ENCODE results near the gene NME2. TPM values are rescaled to one million over a fixed set of nuclear protein-coding genes. Genes with fewer than 3 reads are reported as not detected.
"Not testable (repeated sequence)": the region's sequence is repeated elsewhere in the genome, so short reads cannot be mapped to it uniquely, and the experiment has no call there.

Gene NME2
- 976 TPM for polyA plus RNA-seq (2012; ENCODE audit: low read depth, missing spikeins)

GRCh38 chr17:51166198-51166986 lies at the start of gene NME2:
Gene NME2 (plus strand): TSS chr17:51166411. CDS start chr17:51166831, 420 bp downstream.
- peak; percentile 86 for DNase-seq (ENCODE audit: insufficient read length, low spot score)
- peak; percentile 58 for TF ChIP-seq SPI1 (IDR thresholded peaks at IDR 0.05; ENCODE audit: low read depth, low read length)
- TF ChIP-seq POLR2A (IDR thresholded peaks at IDR 0.05; ENCODE audit: low read depth, low read length), result peak; percentile 68
- peak; percentile 49 for TF ChIP-seq POLR2AphosphoS5 (IDR thresholded peaks at IDR 0.05; ENCODE audit: low read depth, low read length)
- TF ChIP-seq TAF1 (IDR thresholded peaks at IDR 0.05; ENCODE audit: low read depth, low read length), result no peak
- peak; percentile 83 for FAIRE-seq

GRCh38 chr17:51118330-51119195 lies 47.6 kb upstream of the NME2 start:
- no peak for DNase-seq (ENCODE audit: insufficient read length, low spot score)
- TF ChIP-seq SPI1 (IDR thresholded peaks at IDR 0.05; ENCODE audit: low read depth, low read length) (no peak), POU2F2 (IDR thresholded peaks at IDR 0.05; ENCODE audit: low read depth, low read length) (no peak), POLR2AphosphoS5 (IDR thresholded peaks at IDR 0.05; ENCODE audit: low read depth, low read length) (no peak), POLR2A (IDR thresholded peaks at IDR 0.05; ENCODE audit: low read depth, low read length) (no peak), TAF1 (IDR thresholded peaks at IDR 0.05; ENCODE audit: low read depth, low read length) (no peak), PAX5 (IDR thresholded peaks at IDR 0.05; ENCODE audit: insufficient read depth, low read length, severe bottlenecking) (no peak)
- no peak for FAIRE-seq

- FAIRE-seq, result no peak
- no peak for TF ChIP-seq TAF1 (IDR thresholded peaks at IDR 0.05; ENCODE audit: low read depth, low read length)
- no peak for TF ChIP-seq PAX5 (IDR thresholded peaks at IDR 0.05; ENCODE audit: insufficient read depth, low read length, severe bottlenecking)
- no peak for TF ChIP-seq POLR2AphosphoS5 (IDR thresholded peaks at IDR 0.05; ENCODE audit: low read depth, low read length)
- no peak for TF ChIP-seq SPI1 (IDR thresholded peaks at IDR 0.05; ENCODE audit: low read depth, low read length)
- no peak for TF ChIP-seq POLR2A (IDR thresholded peaks at IDR 0.05; ENCODE audit: low read depth, low read length)
- TF ChIP-seq POU2F2 (IDR thresholded peaks at IDR 0.05; ENCODE audit: low read depth, low read length), result no peak
- no peak for DNase-seq (ENCODE audit: insufficient read length, low spot score)
Measured at GRCh38 chr17:51119415-51120356, 46.5 kb upstream of the NME2 start.

GRCh38 chr17:51120357-51120738 lies 45.9 kb upstream of the NME2 start:
- DNase-seq (ENCODE audit: insufficient read length, low spot score), result peak; percentile 44
- TF ChIP-seq PAX5 (IDR thresholded peaks at IDR 0.05; ENCODE audit: insufficient read depth, low read length, severe bottlenecking) (no peak), POU2F2 (IDR thresholded peaks at IDR 0.05; ENCODE audit: low read depth, low read length) (no peak), POLR2AphosphoS5 (IDR thresholded peaks at IDR 0.05; ENCODE audit: low read depth, low read length) (no peak), SPI1 (IDR thresholded peaks at IDR 0.05; ENCODE audit: low read depth, low read length) (no peak), POLR2A (IDR thresholded peaks at IDR 0.05; ENCODE audit: low read depth, low read length) (no peak), TAF1 (IDR thresholded peaks at IDR 0.05; ENCODE audit: low read depth, low read length) (no peak)
- no peak for FAIRE-seq

- no peak; the same call in 1 of the 2 replicates for TF ChIP-seq TAF1 (IDR thresholded peaks at IDR 0.05; ENCODE audit: low read depth, low read length)
- peak; percentile 71 for TF ChIP-seq PAX5 (IDR thresholded peaks at IDR 0.05; ENCODE audit: insufficient read depth, low read length, severe bottlenecking)
- peak; percentile 73 for TF ChIP-seq POLR2A (IDR thresholded peaks at IDR 0.05; ENCODE audit: low read depth, low read length)
- peak; percentile 88 for FAIRE-seq
- peak; percentile 88 for DNase-seq (ENCODE audit: insufficient read length, low spot score)
Measured at GRCh38 chr17:51120739-51121619, 45.2 kb upstream of the NME2 start, which contains the start of gene SPAG9. Gene SPAG9 (minus strand): TSS chr17:51120868. CDS start chr17:51120656, 212 bp downstream.

GRCh38 chr17:51121620-51122472 lies 44.4 kb upstream of the NME2 start:
- FAIRE-seq, result peak; percentile 80
- TF ChIP-seq PAX5 (IDR thresholded peaks at IDR 0.05; ENCODE audit: insufficient read depth, low read length, severe bottlenecking) (no peak), POU2F2 (IDR thresholded peaks at IDR 0.05; ENCODE audit: low read depth, low read length) (peak; percentile 62), TAF1 (IDR thresholded peaks at IDR 0.05; ENCODE audit: low read depth, low read length) (peak; percentile 84), POLR2AphosphoS5 (IDR thresholded peaks at IDR 0.05; ENCODE audit: low read depth, low read length) (peak; percentile 89), SPI1 (IDR thresholded peaks at IDR 0.05; ENCODE audit: low read depth, low read length) (no peak), POLR2A (IDR thresholded peaks at IDR 0.05; ENCODE audit: low read depth, low read length) (peak; percentile 80)
- peak; percentile 25 for DNase-seq (ENCODE audit: insufficient read length, low spot score)

GRCh38 chr17:51122473-51123115 lies 43.6 kb upstream of the NME2 start:
- not testable (repeated sequence) for FAIRE-seq; DNase-seq (ENCODE audit: insufficient read length, low spot score)
